ENCODE data around the gene RASA4B. TPM values are rescaled to one million over a fixed set of nuclear protein-coding genes. Genes with fewer than 3 reads are reported as not detected.
"Not testable (repeated sequence)": the region's sequence is repeated elsewhere in the genome, so short reads cannot be mapped to it uniquely, and the experiment has no call there.

Gene RASA4B
- total RNA-seq (2021) (1.2 and 5.8 TPM in 2 replicates), Bru-seq, nascent RNA (not detected), BruChase-seq, experiment 1, labeled RNA remaining after a 2-hour chase (not detected), BruChase-seq, experiment 2, labeled RNA remaining after a 6-hour chase (not detected)
- long read RNA-seq = 0 reads

GRCh38 chr7:102517550-102518147 lies at the start of gene RASA4B:
Gene RASA4B (minus strand): TSS chr7:102517777. CDS start chr7:102517710, 67 bp downstream.
- H3K36me3 ChIP-seq (ENCODE audit: low read depth); H3F3A ChIP-seq (ENCODE audit: insufficient read depth, low read depth); intact Hi-C loops (cut with micrococcal nuclease; ENCODE audit: unreplicated experiment); POLR2A ChIA-PET (ENCODE audit: unreplicated experiment); BruUV-seq (replicated peaks); H3K9me2 ChIP-seq (ENCODE audit: insufficient read depth); H4K20me1 ChIP-seq (ENCODE audit: insufficient read depth); H3K4me2 ChIP-seq; H3K4me1 ChIP-seq (replicated peaks; ENCODE audit: insufficient read depth); H3K4me3 ChIP-seq; CTCF ChIA-PET; H2AFZ ChIP-seq; H3K79me2 ChIP-seq (ENCODE audit: low read depth); DNase-seq; H3K9me3 ChIP-seq (ENCODE audit: insufficient read depth, low read depth); H3K27ac ChIP-seq; H3K27me3 ChIP-seq (ENCODE audit: insufficient read depth, low read depth): not testable (repeated sequence)

DNA sequence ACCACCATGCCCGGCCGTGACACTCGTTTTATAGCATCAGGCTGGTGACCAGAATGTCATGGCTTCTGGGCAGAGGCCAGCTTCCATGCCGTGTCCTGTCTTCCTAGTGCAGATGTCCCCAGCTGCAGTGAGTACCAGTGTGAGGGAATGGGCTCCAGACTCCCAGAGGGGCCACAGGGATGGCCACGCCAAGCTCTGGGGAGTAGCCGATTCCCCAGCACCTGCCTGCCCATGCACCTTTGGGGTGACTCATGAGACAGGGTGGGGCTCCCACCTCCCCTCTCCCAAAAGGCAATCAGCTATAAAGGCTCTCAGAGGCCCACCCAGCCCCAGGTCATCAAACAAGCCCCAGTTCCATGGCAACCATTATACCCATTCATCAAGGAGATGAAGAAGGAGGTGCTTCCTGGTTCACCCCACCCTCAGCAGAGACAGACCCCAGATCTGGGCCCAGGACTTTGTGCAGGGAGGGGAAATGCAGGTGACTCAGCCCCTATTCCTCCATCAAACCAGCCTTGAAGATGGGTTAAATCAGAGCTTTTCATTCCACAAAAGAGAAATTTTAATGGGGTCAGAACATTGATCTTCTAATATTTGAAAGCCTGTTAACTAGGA lies 33.3 kb upstream of the RASA4B start, which contains the start of gene SPDYE2:
Gene SPDYE2, plus strand, starts transcription at position 419 of the 615 bp plus-strand sequence. CDS start 2,030 bp downstream, outside the sequence.
- H4K20me1 ChIP-seq (ENCODE audit: insufficient read depth); H3K4me3 ChIP-seq; CTCF ChIA-PET; POLR2A ChIA-PET (ENCODE audit: unreplicated experiment); H3K36me3 ChIP-seq (ENCODE audit: low read depth); BruUV-seq (replicated peaks); H2AFZ ChIP-seq; H3K4me2 ChIP-seq; H3K79me2 ChIP-seq (ENCODE audit: low read depth); H3K4me1 ChIP-seq (replicated peaks; ENCODE audit: insufficient read depth); H3K9me2 ChIP-seq (ENCODE audit: insufficient read depth); H3K27ac ChIP-seq; intact Hi-C loops (cut with micrococcal nuclease; ENCODE audit: unreplicated experiment); DNase-seq; H3K9me3 ChIP-seq (ENCODE audit: insufficient read depth, low read depth); H3F3A ChIP-seq (ENCODE audit: insufficient read depth, low read depth); H3K27me3 ChIP-seq (ENCODE audit: insufficient read depth, low read depth): not testable (repeated sequence)

GRCh38 chr7:102546353-102546752 lies 28.8 kb upstream of the RASA4B start:
- peak in 1 of 2 experiments; percentile 84 for DNase-seq
- H3K79me2 ChIP-seq (ENCODE audit: low read depth); H3K9me3 ChIP-seq (ENCODE audit: insufficient read depth, low read depth); CTCF ChIA-PET; H2AFZ ChIP-seq; H3K36me3 ChIP-seq (ENCODE audit: low read depth); H3K27me3 ChIP-seq (ENCODE audit: insufficient read depth, low read depth); H4K20me1 ChIP-seq (ENCODE audit: insufficient read depth); H3K27ac ChIP-seq; intact Hi-C loops (cut with micrococcal nuclease; ENCODE audit: unreplicated experiment); H3K4me3 ChIP-seq; H3F3A ChIP-seq (ENCODE audit: insufficient read depth, low read depth); H3K9me2 ChIP-seq (ENCODE audit: insufficient read depth); H3K4me1 ChIP-seq (replicated peaks; ENCODE audit: insufficient read depth); H3K4me2 ChIP-seq; POLR2A ChIA-PET (ENCODE audit: unreplicated experiment); BruUV-seq (replicated peaks): not testable (repeated sequence)

DNA sequence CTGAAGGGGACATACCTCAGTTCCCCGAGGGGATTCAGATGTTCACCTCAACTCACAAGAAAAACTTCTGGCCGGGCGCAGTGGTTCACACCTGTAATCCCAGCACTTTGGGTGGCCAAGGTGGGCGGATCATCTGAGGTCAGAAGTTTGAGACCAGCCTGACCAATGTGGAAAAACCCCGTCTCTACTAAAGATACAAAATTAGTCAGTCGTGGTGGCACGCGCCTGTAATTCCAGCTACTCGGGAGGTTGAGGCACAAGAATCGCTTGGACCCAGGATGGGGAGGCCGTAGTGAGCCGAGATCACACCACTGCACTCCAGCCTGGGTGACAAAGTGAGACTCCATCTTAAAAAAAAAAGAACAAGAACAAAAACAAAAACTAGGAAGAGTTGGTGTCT lies 27.7 kb upstream of the RASA4B start:
- BruUV-seq (replicated peaks); H3K27me3 ChIP-seq (ENCODE audit: insufficient read depth, low read depth); DNase-seq; H4K20me1 ChIP-seq (ENCODE audit: insufficient read depth); H3K9me2 ChIP-seq (ENCODE audit: insufficient read depth); H3K9me3 ChIP-seq (ENCODE audit: insufficient read depth, low read depth); H3K79me2 ChIP-seq (ENCODE audit: low read depth); intact Hi-C loops (cut with micrococcal nuclease; ENCODE audit: unreplicated experiment); H3K36me3 ChIP-seq (ENCODE audit: low read depth); H2AFZ ChIP-seq; H3F3A ChIP-seq (ENCODE audit: insufficient read depth, low read depth); H3K4me3 ChIP-seq; H3K4me2 ChIP-seq; H3K27ac ChIP-seq; POLR2A ChIA-PET (ENCODE audit: unreplicated experiment); CTCF ChIA-PET; H3K4me1 ChIP-seq (replicated peaks; ENCODE audit: insufficient read depth): not testable (repeated sequence)

DNA sequence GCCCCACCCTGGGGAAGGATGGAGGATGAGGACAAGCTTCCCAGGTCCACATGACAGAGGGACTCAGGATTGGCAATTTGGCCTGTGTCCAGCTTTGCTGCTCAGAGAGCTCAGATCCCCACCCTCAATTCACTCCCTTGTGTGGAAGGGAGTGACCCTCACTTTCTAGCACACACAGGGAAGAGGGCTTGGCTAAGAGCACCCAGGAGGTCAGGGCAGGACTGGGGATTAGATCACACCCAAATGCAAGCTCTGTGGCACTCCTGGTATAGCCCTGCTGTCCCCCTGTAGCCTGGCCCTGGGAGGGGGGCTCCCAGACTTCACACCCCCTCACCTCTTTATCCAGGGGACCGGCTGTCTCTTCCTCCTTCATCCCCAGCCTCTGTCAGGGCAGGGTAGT lies 26.8 kb upstream of the RASA4B start:
- H3F3A ChIP-seq (ENCODE audit: insufficient read depth, low read depth); intact Hi-C loops (cut with micrococcal nuclease; ENCODE audit: unreplicated experiment); H3K4me1 ChIP-seq (replicated peaks; ENCODE audit: insufficient read depth); H3K4me2 ChIP-seq; H3K36me3 ChIP-seq (ENCODE audit: low read depth); H3K79me2 ChIP-seq (ENCODE audit: low read depth); H3K4me3 ChIP-seq; CTCF ChIA-PET; H3K27ac ChIP-seq; BruUV-seq (replicated peaks); H4K20me1 ChIP-seq (ENCODE audit: insufficient read depth); H3K9me2 ChIP-seq (ENCODE audit: insufficient read depth); H3K9me3 ChIP-seq (ENCODE audit: insufficient read depth, low read depth); POLR2A ChIA-PET (ENCODE audit: unreplicated experiment); DNase-seq; H2AFZ ChIP-seq; H3K27me3 ChIP-seq (ENCODE audit: insufficient read depth, low read depth): not testable (repeated sequence)

GRCh38 chr7:102543596-102543995 lies 26.0 kb upstream of the RASA4B start, which contains the start of gene UPK3BL2:
Gene UPK3BL2 (minus strand): TSS chr7:102543696. CDS start chr7:102543636, 60 bp downstream.
- H3K79me2 ChIP-seq (ENCODE audit: low read depth); DNase-seq; POLR2A ChIA-PET (ENCODE audit: unreplicated experiment); BruUV-seq (replicated peaks); H3K27ac ChIP-seq; H3K36me3 ChIP-seq (ENCODE audit: low read depth); H4K20me1 ChIP-seq (ENCODE audit: insufficient read depth); H3K9me2 ChIP-seq (ENCODE audit: insufficient read depth); H3K4me3 ChIP-seq; H3K9me3 ChIP-seq (ENCODE audit: insufficient read depth, low read depth); H3K4me2 ChIP-seq; H3F3A ChIP-seq (ENCODE audit: insufficient read depth, low read depth); H2AFZ ChIP-seq; H3K27me3 ChIP-seq (ENCODE audit: insufficient read depth, low read depth); CTCF ChIA-PET; intact Hi-C loops (cut with micrococcal nuclease; ENCODE audit: unreplicated experiment); H3K4me1 ChIP-seq (replicated peaks; ENCODE audit: insufficient read depth): not testable (repeated sequence)

- H3K79me2 ChIP-seq (ENCODE audit: low read depth); H3K9me3 ChIP-seq (ENCODE audit: insufficient read depth, low read depth); H4K20me1 ChIP-seq (ENCODE audit: insufficient read depth); CTCF ChIA-PET; DNase-seq; H3K36me3 ChIP-seq (ENCODE audit: low read depth); H3K27me3 ChIP-seq (ENCODE audit: insufficient read depth, low read depth); H3F3A ChIP-seq (ENCODE audit: insufficient read depth, low read depth); H3K4me1 ChIP-seq (replicated peaks; ENCODE audit: insufficient read depth); H3K27ac ChIP-seq; H3K9me2 ChIP-seq (ENCODE audit: insufficient read depth); POLR2A ChIA-PET (ENCODE audit: unreplicated experiment); H3K4me3 ChIP-seq; intact Hi-C loops (cut with micrococcal nuclease; ENCODE audit: unreplicated experiment); H2AFZ ChIP-seq; H3K4me2 ChIP-seq: not testable (repeated sequence)
- BruUV-seq (replicated peaks) = TSS peak; percentile 1
Observed at GRCh38 chr7:102542771-102543170, 25.2 kb upstream of the RASA4B start.
